GM12801 (cell line): ENCODE data around the gene PLPP4.

ENCODE experiments used
- CTCF ChIP-seq: IDR thresholded peaks from one replicate; pipeline ENCODE4 v1.5.1; 2011; ENCODE audit warnings: control low read depth; ENCODE audit not compliant: insufficient read length; ENCODE audit errors: extremely low read depth

Gene PLPP4

DNA sequence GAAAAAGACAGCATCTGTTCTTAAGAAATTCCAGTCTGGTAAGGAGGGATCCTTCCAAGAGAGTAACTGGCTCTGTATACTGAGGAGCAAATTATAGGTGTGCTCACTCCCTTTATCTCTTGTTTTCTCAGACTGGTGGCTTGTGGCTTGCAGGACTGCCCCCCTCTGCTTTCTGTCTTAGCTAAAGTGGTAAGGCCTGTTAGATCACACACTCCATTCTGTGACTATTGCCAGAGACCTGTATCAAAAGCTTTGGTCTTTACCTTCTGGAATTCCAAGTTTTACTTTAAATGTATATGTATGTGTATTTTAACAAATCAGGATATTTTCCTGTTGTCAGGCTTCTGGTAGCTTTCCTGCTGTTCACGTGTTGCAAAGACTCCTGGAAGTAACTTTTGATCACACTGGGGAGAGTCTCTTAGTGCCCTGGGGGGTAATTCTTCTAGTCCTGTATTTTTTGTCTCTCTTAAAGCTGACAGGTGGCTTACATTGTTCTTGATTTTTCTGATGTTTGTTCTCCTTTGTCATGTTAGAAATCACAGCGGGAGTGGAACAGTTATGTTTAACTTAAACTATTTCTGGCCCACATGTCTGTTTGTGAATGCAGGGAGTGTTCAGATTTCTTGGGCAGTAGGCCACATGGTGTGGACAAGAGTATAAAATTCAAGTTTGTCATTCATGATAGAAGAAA is 99.0 kb downstream of the PLPP4 start:
- TF ChIP-seq CTCF, result no peak

DNA sequence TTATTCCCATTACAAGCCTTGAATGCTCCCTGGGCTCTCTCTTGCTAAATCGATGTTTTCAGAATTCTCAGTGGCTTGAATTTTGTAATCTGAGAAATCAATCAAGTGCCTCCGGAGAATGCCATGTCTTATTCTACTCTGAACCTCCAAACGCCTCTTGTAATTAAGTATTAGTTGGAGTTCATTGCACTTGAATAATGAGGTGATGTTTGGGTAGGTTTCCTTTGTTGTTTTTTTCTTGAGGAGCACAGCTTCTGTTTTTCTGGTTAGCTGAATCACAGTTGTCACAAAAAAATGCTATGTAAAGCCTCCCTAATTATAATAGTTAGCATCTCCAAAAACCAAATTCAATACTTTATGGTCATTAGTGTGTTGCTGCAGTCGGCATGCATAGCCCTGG is 100.3 kb downstream of the PLPP4 start:
- TF ChIP-seq CTCF, result no peak

- no peak for TF ChIP-seq CTCF
Observed at GRCh38 chr10:120559800-120560199, 102.8 kb downstream of the PLPP4 start.

- no peak for TF ChIP-seq CTCF
Observed at GRCh38 chr10:120562956-120563355, 105.9 kb downstream of the PLPP4 start.

DNA sequence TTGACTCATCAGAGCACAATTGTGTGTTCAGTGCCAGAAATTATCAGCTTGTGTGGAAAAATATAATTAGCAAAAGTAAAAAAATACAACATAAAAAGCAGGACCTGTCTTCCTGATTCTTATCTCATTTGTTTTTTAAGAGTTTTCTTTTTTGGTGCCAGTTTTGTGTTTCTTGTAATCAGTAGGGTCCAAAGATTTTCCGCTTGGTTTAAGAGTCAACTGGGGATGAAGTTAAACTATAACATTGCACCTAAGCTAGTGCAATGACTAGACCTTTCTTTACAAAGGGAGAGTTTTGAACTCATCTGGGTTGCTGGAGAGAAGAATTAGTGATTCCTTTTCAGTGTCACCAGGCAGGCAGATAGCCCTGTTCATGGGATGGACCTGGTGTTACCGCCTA is 113.4 kb downstream of the PLPP4 start:
- TF ChIP-seq CTCF, result no peak

DNA sequence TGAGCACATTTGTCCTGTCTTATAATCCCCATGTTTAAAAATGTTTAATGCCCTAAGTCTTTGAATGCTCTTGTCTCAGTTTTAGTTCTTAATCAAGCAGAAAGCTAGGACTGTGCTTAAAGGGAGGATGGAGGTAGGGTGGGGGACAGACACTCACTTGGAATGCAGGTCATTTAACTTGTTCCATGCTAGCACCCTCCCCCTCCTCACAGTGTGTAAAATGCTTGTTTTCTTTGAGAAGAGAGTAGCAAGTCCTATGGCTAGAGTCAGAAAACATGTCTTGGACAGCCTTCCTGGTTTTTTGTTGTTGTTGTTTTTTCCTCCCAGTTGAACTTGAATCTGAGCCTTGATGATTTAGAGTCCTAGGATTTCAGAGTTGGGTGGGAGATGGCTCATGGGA is 114.2 kb downstream of the PLPP4 start:
- TF ChIP-seq CTCF, result no peak

DNA sequence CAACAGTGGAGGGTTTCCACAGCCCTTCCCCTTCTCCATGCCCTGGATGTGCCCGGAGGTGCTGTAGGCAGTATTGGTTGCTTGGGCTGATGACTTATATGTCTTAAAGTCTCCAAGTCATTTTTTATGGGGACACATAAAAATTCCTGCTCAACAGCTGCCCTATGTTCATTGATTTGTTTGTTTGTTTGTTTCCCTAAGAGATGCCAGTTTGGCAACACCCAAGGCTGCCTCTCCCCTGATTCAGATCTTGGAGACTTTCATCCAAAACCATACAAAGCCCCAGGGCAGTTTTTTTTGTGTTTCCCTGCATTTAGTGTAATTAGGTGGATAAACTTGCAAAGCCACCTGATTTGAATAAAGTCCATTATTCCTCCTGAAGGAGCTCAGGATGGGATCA is 115.3 kb downstream of the PLPP4 start:
- no peak for TF ChIP-seq CTCF
